K562 (cell line): ENCODE data around the gene UBA52. TPM values are rescaled to one million over a fixed set of nuclear protein-coding genes. Genes with fewer than 3 reads are reported as not detected.

Experiments used
- ARHGAP35 ChIP-seq: fragments of 450-650 bp; IDR thresholded peaks from 2 replicates; pipeline ENCODE4 v1.6.1; 2018; ENCODE audit not compliant: partially characterized antibody
- BCLAF1 ChIP-seq, 2 experiments: fragments of 450-650 bp in 1 of 2; IDR thresholded peaks; 2 replicates each; pipeline ENCODE4 v1.6.1; 2011 to 2017; ENCODE audit warnings: low read depth in 2 of 2, antibody characterized with exemption in 1 of 2, borderline replicate concordance in 1 of 2, low read length in 1 of 2, mild to moderate bottlenecking in 1 of 2, mixed read lengths in 1 of 2; ENCODE audit not compliant: control insufficient read depth in 1 of 2
- CGGBP1 ChIP-seq: fragments of 250-450 bp; sonication (Bioruptor Pico); IDR thresholded peaks from 2 replicates; pipeline ENCODE4 v1.9.0; 2021; ENCODE audit warnings: mild to moderate bottlenecking
- CREM ChIP-seq: IDR thresholded peaks from 2 replicates; pipeline ENCODE4 v1.6.1; 2014; ENCODE audit warnings: antibody characterized with exemption, low read depth
- FUS ChIP-seq: fragments of 200-400 bp; formaldehyde crosslinking; optimal IDR thresholded peaks from 2 replicates; pipeline ENCODE3; 2017; ENCODE audit warnings: low read depth, low read length
- GABPB2 ChIP-seq: fragments of 250-450 bp; sonication (Bioruptor Pico); conservative IDR thresholded peaks from 2 replicates; pipeline ENCODE4 v1.5.1; 2021; ENCODE audit warnings: mild to moderate bottlenecking
- MLLT1 ChIP-seq, 2 experiments: fragments of 450-650 bp; IDR thresholded peaks; 2 replicates each; pipeline ENCODE4 v1.6.1; 2016
- NRF1 ChIP-seq, 2 experiments: fragments of 450-650 bp; IDR thresholded peaks in 1 of 2; conservative IDR thresholded peaks in 1 of 2; 2 replicates each; pipeline ENCODE4 v1.6.1; 2014; ENCODE audit warnings: mild to moderate bottlenecking in 2 of 2
- PHF20 ChIP-seq: fragments of 450-650 bp; IDR thresholded peaks from 2 replicates; pipeline ENCODE4 v1.6.1; 2018; ENCODE audit not compliant: partially characterized antibody
- PHF21A ChIP-seq: fragments of 450-650 bp; IDR thresholded peaks from 2 replicates; pipeline ENCODE4 v1.6.1; 2017; ENCODE audit warnings: low read depth, borderline replicate concordance
- POLR2H ChIP-seq: IDR thresholded peaks from 2 replicates; pipeline ENCODE4 v1.6.1; 2016; ENCODE audit warnings: missing genetic modification characterization, low read depth, mild to moderate bottlenecking, control low read depth, missing compliant biosample characterization, moderate library complexity
- RFX7 ChIP-seq: fragments of 250-450 bp; sonication (Bioruptor Pico); IDR thresholded peaks from 2 replicates; pipeline ENCODE4 v1.5.1; 2021; ENCODE audit warnings: mild to moderate bottlenecking
- RREB1 ChIP-seq: fragments of 250-450 bp; sonication (Bioruptor Pico); IDR thresholded peaks from 2 replicates; pipeline ENCODE4 v1.4.0; 2020
- SP2 ChIP-seq: IDR thresholded peaks from 2 replicates; pipeline ENCODE4 v1.6.1; 2011; ENCODE audit warnings: mild to moderate bottlenecking, low read depth, low read length, moderate library complexity; ENCODE audit not compliant: poor library complexity, severe bottlenecking; ENCODE audit errors: extremely low read depth
- XRCC4 ChIP-seq: IDR thresholded peaks from one replicate; pipeline ENCODE4 v1.6.1; 2011; ENCODE audit not compliant: insufficient read depth, insufficient read length; ENCODE audit errors: extremely low read depth
- polyA plus RNA-seq, 8 experiments: library from polyadenylated mRNA; depleted of rRNA in 4 of 8; stranded (reverse) in 5 of 8; unstranded in 3 of 8; fragments of >200 nt; fragmentation: Nextera tagmentation in 2 of 8; fragmentation: Illumina TruSeq in 1 of 8; extraction: Ambion mirVana in 2 of 8; extraction: Trizol in 1 of 8; gene quantifications; 2 replicates each; pipeline versions ENCODE4 v1.2.1 to v1.2.3, GENCODE V29; 2011 to 2014; ENCODE audit warnings: inconsistent platforms in 1 of 8, missing spikeins in 1 of 8
- total RNA-seq, 7 experiments: library from RNA; depleted of rRNA in 6 of 7; stranded (reverse); fragments of >200 nt in 6 of 7; fragmentation: Illumina TruSeq in 2 of 7; extraction: Trizol in 2 of 7; gene quantifications; 2 replicates each; pipeline versions ENCODE4 v1.2.1 to v1.2.3, GENCODE V29; 2011 to 2021; ENCODE audit warnings: low replicate concordance in 1 of 7

UBA52 gene
- total and polyA plus RNA-seq, 9 of the 15 experiments (the other 6 are each of a cell fraction or from before 2014, with no cell fraction given) = 1,110 to 2,751 (median 1,733) TPM

- TF ChIP-seq BCLAF1 (IDR thresholded peaks at IDR 0.05; ENCODE audit: borderline replicate concordance in 1 of 2, control insufficient read depth in 1 of 2, low read depth in 2 of 2, low read length in 1 of 2) = no peak
- TF ChIP-seq CREM = peak; percentile 99
- peak; percentile 96 to 97 for TF ChIP-seq NRF1 (conservative IDR thresholded peaks at IDR 0.05 in 1 of 2, IDR thresholded peaks at IDR 0.05 in 1 of 2)
- no peak for TF ChIP-seq MLLT1 (IDR thresholded peaks at IDR 0.05)
- no peak for TF ChIP-seq RREB1 (CRISPR knock-in tag)
- no peak for TF ChIP-seq XRCC4
- TF ChIP-seq POLR2H (tag) = peak; percentile 89
- TF ChIP-seq RFX7 (CRISPR knock-in tag) = no peak
- no peak for TF ChIP-seq ARHGAP35
- no peak for TF ChIP-seq GABPB2 (CRISPR knock-in tag)
- TF ChIP-seq PHF21A = no peak
- TF ChIP-seq CGGBP1 (CRISPR knock-in tag) = no peak
- TF ChIP-seq FUS = peak; percentile 76
- no peak for TF ChIP-seq SP2
- peak; percentile 62 for TF ChIP-seq PHF20
Observed at GRCh38 chr19:18571564-18572344, at the start of gene UBA52 (continued).
